Cardiac muscle cell (in vitro differentiated cells and primary cell): ENCODE data around the gene DSG2. TPM values are rescaled to one million over a fixed set of nuclear protein-coding genes. Genes with fewer than 3 reads are reported as not detected.

Source experiments
- DNase-seq, 2 donors: peaks; one replicate each; pipeline versions ENCODE4 v3.0.0 to v3.0.0-alpha.2; 2010 to 2017; ENCODE audit warnings: low read depth in 1 of 2, low spot score in 1 of 2
- H3K27ac ChIP-seq: fragments of 200-600 bp; sonication (generic); 2 replicates; pipeline ENCODE4 v1.5.1; 2016
- H3K27me3 ChIP-seq: fragments of 200-600 bp; sonication (generic); 2 replicates; pipeline ENCODE4 v1.6.0; 2016; ENCODE audit warnings: control low read depth
- H3K36me3 ChIP-seq: fragments of 200-600 bp; sonication (generic); 2 replicates; pipeline ENCODE4 v1.5.1; 2016; ENCODE audit warnings: control low read depth
- H3K4me1 ChIP-seq: fragments of 200-600 bp; sonication (generic); 2 replicates; pipeline ENCODE4 v1.8.1; 2017; ENCODE audit warnings: low read depth, mild to moderate bottlenecking, mixed run types
- H3K4me3 ChIP-seq: fragments of 200-600 bp; sonication (generic); 2 replicates; pipeline ENCODE4 v1.5.1; 2016; ENCODE audit warnings: mild to moderate bottlenecking
- H3K9me3 ChIP-seq: fragments of 200-600 bp; sonication (generic); 2 replicates; pipeline ENCODE4 v1.5.1; 2017; ENCODE audit warnings: low read depth, mild to moderate bottlenecking, control low read depth
- polyA plus RNA-seq: library from polyadenylated mRNA; unstranded; fragments of >200 nt; fragmentation: Nextera tagmentation; extraction: Ambion mirVana; gene quantifications from 2 replicates; pipeline ENCODE4 v1.2.1, GENCODE V29; 2016
- total RNA-seq: library from RNA; depleted of rRNA; stranded (reverse); fragments of >200 nt; gene quantifications from 2 replicates; pipeline ENCODE4 v1.2.3, GENCODE V29; 2016
- TF ChIP-seq, protein P1 (sequence below): IDR thresholded peaks from 2 replicates; pipeline ENCODE4 v1.5.1; 2012; ENCODE audit warnings: low read depth, mild to moderate bottlenecking, low read length

DSG2 gene
- total and polyA plus RNA-seq, 2 experiments from 2014 or later = 34.1 to 45.3 TPM

DNA sequence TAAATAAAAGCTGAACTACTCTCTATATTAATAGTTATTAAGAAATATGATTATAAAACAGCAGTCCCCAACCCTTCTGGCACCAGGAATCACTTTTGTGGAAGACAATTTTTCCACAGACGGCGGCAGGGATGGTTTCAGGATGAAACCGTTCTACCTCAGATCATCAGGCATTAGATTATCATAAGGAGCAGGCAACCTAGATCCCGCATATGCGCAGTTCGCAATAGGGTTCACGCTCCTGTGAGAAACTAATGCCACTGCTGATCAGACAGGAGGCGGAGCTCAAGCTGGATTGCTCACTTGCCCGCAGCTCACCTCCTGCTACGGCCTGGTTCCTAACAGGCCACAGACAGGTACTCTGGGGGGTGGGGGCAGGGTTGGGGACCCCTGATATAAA is 19.3 kb upstream of the DSG2 start:
- TF ChIP-seq, protein P1, sequence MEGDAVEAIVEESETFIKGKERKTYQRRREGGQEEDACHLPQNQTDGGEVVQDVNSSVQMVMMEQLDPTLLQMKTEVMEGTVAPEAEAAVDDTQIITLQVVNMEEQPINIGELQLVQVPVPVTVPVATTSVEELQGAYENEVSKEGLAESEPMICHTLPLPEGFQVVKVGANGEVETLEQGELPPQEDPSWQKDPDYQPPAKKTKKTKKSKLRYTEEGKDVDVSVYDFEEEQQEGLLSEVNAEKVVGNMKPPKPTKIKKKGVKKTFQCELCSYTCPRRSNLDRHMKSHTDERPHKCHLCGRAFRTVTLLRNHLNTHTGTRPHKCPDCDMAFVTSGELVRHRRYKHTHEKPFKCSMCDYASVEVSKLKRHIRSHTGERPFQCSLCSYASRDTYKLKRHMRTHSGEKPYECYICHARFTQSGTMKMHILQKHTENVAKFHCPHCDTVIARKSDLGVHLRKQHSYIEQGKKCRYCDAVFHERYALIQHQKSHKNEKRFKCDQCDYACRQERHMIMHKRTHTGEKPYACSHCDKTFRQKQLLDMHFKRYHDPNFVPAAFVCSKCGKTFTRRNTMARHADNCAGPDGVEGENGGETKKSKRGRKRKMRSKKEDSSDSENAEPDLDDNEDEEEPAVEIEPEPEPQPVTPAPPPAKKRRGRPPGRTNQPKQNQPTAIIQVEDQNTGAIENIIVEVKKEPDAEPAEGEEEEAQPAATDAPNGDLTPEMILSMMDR = no peak
- no peaks in the 10 kb centered on the region for H3K36me3 ChIP-seq
- no peak overlapping the region for H3K4me3 ChIP-seq
- no peak for DNase-seq
- no peak overlapping the region for H3K27ac ChIP-seq
- H3K9me3 ChIP-seq = no peaks in the 10 kb centered on the region
- no peaks in the 10 kb centered on the region for H3K27me3 ChIP-seq
- no peaks in the 10 kb centered on the region for H3K4me1 ChIP-seq

DNA sequence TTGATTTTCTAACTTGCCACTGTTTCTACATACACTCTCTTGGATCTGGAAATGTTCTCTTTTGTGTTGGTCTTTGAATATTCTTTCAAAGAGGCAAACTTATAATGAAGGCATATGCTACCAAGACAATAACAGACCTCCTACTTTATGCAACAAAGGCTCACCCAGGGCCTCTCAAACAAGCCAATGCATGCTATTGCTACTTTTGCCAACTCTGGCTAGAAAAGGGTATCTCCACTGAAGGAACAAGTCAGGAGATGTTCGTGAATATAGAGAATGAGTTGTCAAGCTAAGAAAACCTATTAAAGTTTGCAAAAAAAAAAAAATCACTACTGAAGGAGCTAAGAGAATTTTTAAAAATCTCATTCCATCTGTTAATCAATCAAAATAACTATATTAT is 15.9 kb upstream of the DSG2 start:
- TF ChIP-seq, protein P1 = no peak

DNA sequence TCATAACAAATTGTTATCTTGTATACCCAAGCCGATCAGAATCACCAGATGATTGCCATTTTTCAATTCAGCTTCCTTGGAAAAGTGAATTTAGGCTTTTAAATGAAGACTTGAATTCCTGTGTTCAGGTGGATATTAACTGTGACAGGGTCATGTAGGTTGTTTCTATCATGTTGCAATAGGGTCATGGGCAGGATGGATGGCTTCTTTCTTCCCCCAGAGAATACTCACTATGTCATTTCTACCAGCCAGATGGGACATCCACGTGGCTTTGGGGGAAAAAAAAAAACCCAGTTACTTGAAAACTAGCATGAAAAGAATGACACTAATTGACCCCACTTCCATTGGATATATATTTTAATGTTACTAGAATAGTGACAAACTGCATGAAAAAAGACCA is 14.6 kb upstream of the DSG2 start:
- Histone ChIP-seq H3K9me3 (no peaks in the 10 kb centered on the region), H3K27me3 (no peaks in the 10 kb centered on the region), H3K4me1 (peaks cover 12% of the 10 kb centered on the region), H3K4me3 (no peak overlapping the region), H3K27ac (no peak overlapping the region), H3K36me3 (no peaks in the 10 kb centered on the region)
- TF ChIP-seq, protein P1 = no peak
- no peak for DNase-seq

More for the DNA sequence above, 15.9 kb upstream of the DSG2 start:
- Histone ChIP-seq H3K36me3 (no peaks in the 10 kb centered on the region), H3K9me3 (no peaks in the 10 kb centered on the region), H3K27me3 (no peaks in the 10 kb centered on the region), H3K4me3 (no peak overlapping the region), H3K4me1 (peaks cover 12% of the 10 kb centered on the region), H3K27ac (no peak overlapping the region)
- DNase-seq = no peak

DNA sequence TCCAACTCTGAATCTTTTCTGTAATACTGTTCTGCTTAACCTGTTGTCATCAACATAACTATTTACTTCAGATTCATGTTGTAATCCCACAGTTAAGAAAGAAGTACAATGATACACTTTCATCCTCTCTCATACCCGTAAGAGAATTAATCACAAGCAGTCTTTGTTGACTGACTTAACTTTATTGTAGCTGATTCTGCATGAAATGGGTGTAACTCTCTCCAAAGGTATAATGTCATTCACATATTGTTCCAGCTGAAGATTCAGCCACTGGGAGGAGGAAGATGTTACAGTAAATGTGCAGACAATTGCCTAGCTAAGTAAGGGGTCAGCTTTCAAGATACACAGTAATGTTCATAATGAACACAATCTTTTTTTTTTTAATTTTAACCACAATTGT is 13.5 kb upstream of the DSG2 start:
- H3K4me3 ChIP-seq = no peak overlapping the region

DNA sequence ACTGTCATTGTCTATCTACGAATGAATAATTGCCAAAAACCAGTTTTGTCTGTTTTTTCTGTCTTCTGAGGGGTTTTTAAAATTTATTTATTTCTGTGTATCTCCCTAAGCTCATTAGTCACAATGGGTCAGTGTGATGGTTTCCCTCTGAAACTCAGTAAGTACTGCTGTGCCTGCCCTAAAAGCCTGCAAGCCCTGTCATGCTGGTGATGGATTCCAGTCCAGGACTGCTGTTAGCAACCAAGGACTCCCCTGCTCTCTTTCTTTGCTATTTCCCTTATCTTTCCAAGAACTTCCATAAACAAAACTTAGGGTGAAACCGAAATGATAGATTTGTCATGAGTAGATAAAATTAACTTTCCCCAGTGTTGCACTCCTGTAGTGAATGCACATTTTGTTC is 11.8 kb upstream of the DSG2 start:
- Histone ChIP-seq H3K36me3 (no peaks in the 10 kb centered on the region), H3K4me1 (peaks cover 12% of the 10 kb centered on the region), H3K9me3 (no peaks in the 10 kb centered on the region), H3K27me3 (no peaks in the 10 kb centered on the region), H3K4me3 (no peak overlapping the region), H3K27ac (peak overlapping the region; percentile 32)
- DNase-seq = peak; percentile 47 to 62
- TF ChIP-seq, protein P1 = no peak

More for the DNA sequence above, 13.5 kb upstream of the DSG2 start:
- Histone ChIP-seq H3K4me1 (peaks cover 12% of the 10 kb centered on the region), H3K36me3 (no peaks in the 10 kb centered on the region), H3K27ac (no peak overlapping the region), H3K27me3 (no peaks in the 10 kb centered on the region), H3K9me3 (no peaks in the 10 kb centered on the region)
- TF ChIP-seq, protein P1 = no peak
- DNase-seq = no peak
